Astrocyte (in vitro differentiated cells and primary cell): ENCODE results near the gene TFDP2. TPM values are rescaled to one million over a fixed set of nuclear protein-coding genes. Genes with fewer than 3 reads are reported as not detected.

Source experiments
- DNase-seq: peaks from one replicate; pipeline ENCODE4 v3.0.0-alpha.2; 2010; ENCODE audit warnings: low read depth
- FAIRE-seq: peaks from 2 replicates; lab custom pipeline; 2011; peaks lifted over from hg19 to GRCh38; lab: Jason Lieb, UNC
- H2AFZ ChIP-seq: 2 replicates; pipeline ENCODE4 v1.6.0; 2012; ENCODE audit warnings: low read depth, low read length, inconsistent platforms
- H3K27ac ChIP-seq: 2 replicates; pipeline ENCODE4 v1.5.1; 2011; ENCODE audit warnings: low read depth, low read length, inconsistent platforms
- H3K27me3 ChIP-seq: 2 replicates; pipeline ENCODE4 v1.6.0; 2011; ENCODE audit warnings: low read length, inconsistent platforms; ENCODE audit not compliant: insufficient read depth
- H3K36me3 ChIP-seq: 2 replicates; pipeline ENCODE4 v1.5.1; 2011; ENCODE audit warnings: low read length, inconsistent platforms; ENCODE audit not compliant: insufficient read depth
- H3K4me1 ChIP-seq: 2 replicates; pipeline ENCODE4 v1.5.1; 2011; ENCODE audit warnings: low read length, inconsistent platforms; ENCODE audit not compliant: insufficient read depth
- H3K4me2 ChIP-seq: 2 replicates; pipeline ENCODE4 v1.6.0; 2012; ENCODE audit warnings: low read length, inconsistent platforms
- H3K4me3 ChIP-seq: 2 replicates; pipeline ENCODE4 v1.5.1; 2011; ENCODE audit warnings: low read depth, mild to moderate bottlenecking, low read length, inconsistent platforms; ENCODE audit not compliant: insufficient read depth
- H3K79me2 ChIP-seq: 2 replicates; pipeline ENCODE4 v1.6.0; 2012; ENCODE audit warnings: mild to moderate bottlenecking, low read length, inconsistent platforms; ENCODE audit not compliant: insufficient read depth
- H3K9ac ChIP-seq: 2 replicates; pipeline ENCODE4 v1.6.0; 2012; ENCODE audit warnings: mild to moderate bottlenecking, low read length, inconsistent platforms
- H3K9me3 ChIP-seq: 2 replicates; pipeline ENCODE4 v1.5.1; 2012; ENCODE audit warnings: low read depth, mild to moderate bottlenecking, low read length, inconsistent platforms; ENCODE audit not compliant: insufficient read depth
- H4K20me1 ChIP-seq: 2 replicates; pipeline ENCODE4 v1.6.0; 2012; ENCODE audit warnings: low read length, inconsistent platforms; ENCODE audit not compliant: insufficient read depth
- H3K27ac Mint-ChIP-seq: one replicate; pipeline ENCODE4 v1.8.0; 2021; ENCODE audit warnings: mild to moderate bottlenecking, mixed read lengths; ENCODE audit not compliant: unreplicated experiment
- H3K27me3 Mint-ChIP-seq: one replicate; pipeline ENCODE4 v1.8.0; 2021; ENCODE audit warnings: low read depth, mixed read lengths; ENCODE audit not compliant: unreplicated experiment
- H3K36me3 Mint-ChIP-seq: one replicate; pipeline ENCODE4 v1.8.0; 2021; ENCODE audit warnings: low read depth, mixed read lengths; ENCODE audit not compliant: unreplicated experiment
- H3K4me1 Mint-ChIP-seq: one replicate; pipeline ENCODE4 v1.8.0; 2021; ENCODE audit warnings: low read depth, mixed read lengths; ENCODE audit not compliant: unreplicated experiment
- H3K4me3 Mint-ChIP-seq: one replicate; pipeline ENCODE4 v1.8.0; 2021; ENCODE audit warnings: mild to moderate bottlenecking, moderate library complexity, mixed read lengths; ENCODE audit not compliant: unreplicated experiment
- H3K9me3 Mint-ChIP-seq: one replicate; pipeline ENCODE4 v1.8.0; 2021; ENCODE audit warnings: mild to moderate bottlenecking, mixed read lengths; ENCODE audit not compliant: unreplicated experiment
- EZH2 ChIP-seq: IDR thresholded peaks from 2 replicates; pipeline ENCODE4 v1.6.1; 2012; ENCODE audit warnings: mild to moderate bottlenecking, low read length, inconsistent platforms; ENCODE audit not compliant: insufficient read depth
- total RNA-seq: library from RNA; stranded (reverse); gene quantifications from 2 replicates; pipeline ENCODE4 v1.2.1, GENCODE V29; 2021
- TF ChIP-seq, protein P1 (sequence below): IDR thresholded peaks from 2 replicates; pipeline ENCODE4 v1.5.1; 2011; ENCODE audit warnings: low read depth, mild to moderate bottlenecking, inconsistent platforms, low read length, moderate library complexity; ENCODE audit not compliant: insufficient read depth

Gene TFDP2
- total RNA-seq, 1 donor from 2014 or later, result 51.0 TPM

DNA sequence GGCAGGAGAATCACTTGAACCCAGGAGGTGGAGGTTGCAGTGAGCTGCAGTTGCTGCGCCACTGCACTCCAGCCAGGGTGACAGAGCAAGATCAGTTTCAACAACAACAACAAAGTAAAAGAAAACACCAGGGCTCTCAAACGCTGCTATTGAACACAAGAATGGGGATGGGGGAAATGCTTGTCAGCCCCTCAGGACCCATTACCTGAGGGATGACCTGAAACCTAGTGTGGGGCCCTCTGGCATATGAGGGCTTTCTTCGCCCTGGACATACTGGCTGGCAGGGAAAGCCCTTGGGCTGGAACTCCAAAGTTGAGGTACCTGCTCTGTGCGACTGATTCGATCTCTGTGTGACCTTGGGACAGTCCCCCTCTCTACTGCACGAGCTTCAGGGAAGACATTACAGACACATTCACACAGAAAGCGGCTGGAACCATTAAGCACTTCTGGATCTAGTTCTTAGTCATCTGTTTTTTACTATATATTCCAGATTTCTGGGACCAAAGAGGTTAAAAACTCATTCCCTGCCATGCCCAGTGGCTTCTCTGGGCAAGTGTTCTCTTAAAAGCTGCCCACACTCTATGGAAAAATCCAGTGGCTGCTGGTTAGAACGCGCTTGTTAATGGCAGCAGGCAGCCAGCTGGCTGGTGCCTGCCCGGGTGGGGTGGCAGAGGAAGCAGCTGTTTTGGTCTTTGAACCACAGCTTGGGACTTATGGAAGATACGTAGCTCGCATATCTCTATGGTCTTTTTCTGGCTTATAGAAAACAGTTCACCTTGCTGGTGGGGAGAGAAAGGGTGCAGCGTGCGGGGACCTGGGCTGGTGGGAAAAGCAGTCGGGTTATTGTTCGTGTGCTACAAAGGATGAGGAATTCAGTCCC is 215.7 kb downstream of the TFDP2 start:
- Histone ChIP-seq H3K79me2 (no peaks in the 10 kb centered on the region), H3K27me3 (no peaks in the 10 kb centered on the region), H3K36me3 (no peaks in the 10 kb centered on the region), H2AFZ (no peak overlapping the region), H3K9me3 (no peaks in the 10 kb centered on the region), H3K4me1 (no peaks in the 10 kb centered on the region), H3K27ac (no peak overlapping the region), H3K9ac (no peak overlapping the region), H4K20me1 (no peaks in the 10 kb centered on the region), H3K4me2 (no peak overlapping the region), H3K4me3 (no peak overlapping the region)
- DNase-seq, result no peak
- TF ChIP-seq EZH2, result no peak
- TF ChIP-seq, protein P1, sequence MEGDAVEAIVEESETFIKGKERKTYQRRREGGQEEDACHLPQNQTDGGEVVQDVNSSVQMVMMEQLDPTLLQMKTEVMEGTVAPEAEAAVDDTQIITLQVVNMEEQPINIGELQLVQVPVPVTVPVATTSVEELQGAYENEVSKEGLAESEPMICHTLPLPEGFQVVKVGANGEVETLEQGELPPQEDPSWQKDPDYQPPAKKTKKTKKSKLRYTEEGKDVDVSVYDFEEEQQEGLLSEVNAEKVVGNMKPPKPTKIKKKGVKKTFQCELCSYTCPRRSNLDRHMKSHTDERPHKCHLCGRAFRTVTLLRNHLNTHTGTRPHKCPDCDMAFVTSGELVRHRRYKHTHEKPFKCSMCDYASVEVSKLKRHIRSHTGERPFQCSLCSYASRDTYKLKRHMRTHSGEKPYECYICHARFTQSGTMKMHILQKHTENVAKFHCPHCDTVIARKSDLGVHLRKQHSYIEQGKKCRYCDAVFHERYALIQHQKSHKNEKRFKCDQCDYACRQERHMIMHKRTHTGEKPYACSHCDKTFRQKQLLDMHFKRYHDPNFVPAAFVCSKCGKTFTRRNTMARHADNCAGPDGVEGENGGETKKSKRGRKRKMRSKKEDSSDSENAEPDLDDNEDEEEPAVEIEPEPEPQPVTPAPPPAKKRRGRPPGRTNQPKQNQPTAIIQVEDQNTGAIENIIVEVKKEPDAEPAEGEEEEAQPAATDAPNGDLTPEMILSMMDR, result no peak
- H3K27me3 Mint-ChIP-seq, result no peaks in the 10 kb centered on the region
- peaks cover 2% of the 10 kb centered on the region for H3K36me3 Mint-ChIP-seq
- H3K27ac Mint-ChIP-seq, result no peak overlapping the region
- H3K4me1 Mint-ChIP-seq, result peaks cover 2% of the 10 kb centered on the region
- H3K9me3 Mint-ChIP-seq, result no peaks in the 10 kb centered on the region
- no peak overlapping the region for H3K4me3 Mint-ChIP-seq
- no peak for FAIRE-seq

DNA sequence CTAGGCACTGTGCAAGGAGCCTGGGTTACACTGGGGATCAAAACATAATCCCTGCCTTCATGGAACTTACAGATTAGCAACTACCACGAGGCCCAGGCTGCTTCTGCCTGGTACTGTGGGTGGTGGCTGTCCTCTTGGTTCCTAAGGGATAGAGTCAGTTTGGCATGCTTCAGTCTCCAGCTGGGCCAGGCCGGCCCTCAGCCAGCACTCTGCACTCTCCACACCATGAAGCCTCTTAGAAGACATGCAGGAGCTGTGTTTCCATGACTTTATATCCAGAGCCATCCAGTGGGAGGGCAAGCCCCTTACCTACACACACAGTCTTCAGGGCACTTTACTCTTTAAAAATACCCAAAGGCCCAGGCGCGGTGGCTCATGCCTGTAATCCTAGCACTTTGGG is 218.5 kb downstream of the TFDP2 start:
- no peak overlapping the region for H3K4me2 ChIP-seq
- peaks cover 9% of the 10 kb centered on the region for H3K36me3 ChIP-seq
- no peak overlapping the region for H2AFZ ChIP-seq
- H3K9me3 Mint-ChIP-seq, result no peaks in the 10 kb centered on the region
- H3K4me1 Mint-ChIP-seq, result peaks cover 2% of the 10 kb centered on the region
- H3K27ac ChIP-seq, result no peak overlapping the region
- H3K9me3 ChIP-seq, result no peaks in the 10 kb centered on the region
- H3K79me2 ChIP-seq, result no peaks in the 10 kb centered on the region
- H3K9ac ChIP-seq, result no peak overlapping the region
- H3K27me3 Mint-ChIP-seq, result no peaks in the 10 kb centered on the region
- no peak overlapping the region for H3K4me3 Mint-ChIP-seq
- H3K27me3 ChIP-seq, result no peaks in the 10 kb centered on the region
- TF ChIP-seq, protein P1, result no peak
- TF ChIP-seq EZH2, result no peak
- H4K20me1 ChIP-seq, result no peaks in the 10 kb centered on the region
- no peak overlapping the region for H3K27ac Mint-ChIP-seq
- FAIRE-seq (no peak), DNase-seq (no peak)
- no peak overlapping the region for H3K4me3 ChIP-seq
- peaks cover 14% of the 10 kb centered on the region for H3K36me3 Mint-ChIP-seq
- no peaks in the 10 kb centered on the region for H3K4me1 ChIP-seq
